SIG-M5 treated with dmso at 0.1 percent for 504 hours (cell line): ENCODE measurements around the gene DDI1.

Source experiments
- DNase-seq: peaks from one replicate; lab custom pipeline; 2025; ENCODE audit not compliant: unreplicated experiment; lab: John Stamatoyannopoulos, UW

The DDI1 gene

GRCh38 chr11:104036588-104036987, at the start of gene DDI1:
DDI1 (plus strand) TSS chr11:104036640; CDS start chr11:104036823, 183 bp downstream.
- no peak for DNase-seq

- no peak for DNase-seq
Measured at GRCh38 chr11:103987629-103988594, 48.5 kb upstream of the DDI1 start.

DNA sequence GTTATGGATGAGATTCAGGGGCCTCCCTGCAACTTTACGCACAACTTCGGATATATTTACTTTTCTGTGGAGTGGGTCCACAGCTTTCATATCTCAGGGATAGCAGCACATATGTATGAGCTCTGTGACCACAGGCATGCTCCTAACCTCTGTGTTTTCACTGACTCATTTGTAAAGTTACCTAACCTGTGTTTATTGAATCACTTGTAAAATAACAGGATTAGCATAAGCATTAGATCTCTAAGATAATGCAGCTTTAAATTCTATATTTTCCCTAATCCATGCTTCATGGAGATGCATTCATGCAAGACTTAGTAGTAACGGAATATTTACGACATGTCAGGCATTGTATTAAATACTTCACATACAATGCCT, 47.9 kb upstream of the DDI1 start:
- DNase-seq, result no peak

- DNase-seq, result no peak
Measured at GRCh38 chr11:103993507-103993906, 42.9 kb upstream of the DDI1 start.

- no peak for DNase-seq
Measured at GRCh38 chr11:103994094-103994493, 42.3 kb upstream of the DDI1 start.

DNA sequence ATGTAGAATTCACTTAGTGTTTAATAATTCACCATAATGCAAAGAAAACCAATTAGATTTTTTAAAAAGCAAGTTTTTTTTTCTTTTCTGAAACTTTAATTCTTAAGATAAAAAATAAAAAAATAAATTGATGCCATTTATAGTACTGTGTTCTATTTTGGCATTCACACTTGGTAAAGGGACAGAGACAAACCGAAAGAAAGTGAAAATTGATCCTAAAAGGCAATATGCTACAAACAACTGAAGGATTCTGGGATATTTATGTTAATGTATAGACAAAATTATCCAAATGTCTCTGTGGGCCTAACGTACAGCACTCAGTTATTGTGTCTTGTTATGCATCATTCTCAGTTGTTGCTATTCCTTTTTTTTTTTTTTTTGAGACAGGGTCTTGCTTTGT, 41.9 kb upstream of the DDI1 start:
- DNase-seq, result no peak

GRCh38 chr11:103995896-103996295, 40.5 kb upstream of the DDI1 start:
- no peak for DNase-seq

GRCh38 chr11:103997082-103997481, 39.4 kb upstream of the DDI1 start:
- no peak for DNase-seq

GRCh38 chr11:103998826-103999508, 37.5 kb upstream of the DDI1 start:
- no peak for DNase-seq

- no peak for DNase-seq
Measured at GRCh38 chr11:104000798-104001197, 35.6 kb upstream of the DDI1 start.

DNA sequence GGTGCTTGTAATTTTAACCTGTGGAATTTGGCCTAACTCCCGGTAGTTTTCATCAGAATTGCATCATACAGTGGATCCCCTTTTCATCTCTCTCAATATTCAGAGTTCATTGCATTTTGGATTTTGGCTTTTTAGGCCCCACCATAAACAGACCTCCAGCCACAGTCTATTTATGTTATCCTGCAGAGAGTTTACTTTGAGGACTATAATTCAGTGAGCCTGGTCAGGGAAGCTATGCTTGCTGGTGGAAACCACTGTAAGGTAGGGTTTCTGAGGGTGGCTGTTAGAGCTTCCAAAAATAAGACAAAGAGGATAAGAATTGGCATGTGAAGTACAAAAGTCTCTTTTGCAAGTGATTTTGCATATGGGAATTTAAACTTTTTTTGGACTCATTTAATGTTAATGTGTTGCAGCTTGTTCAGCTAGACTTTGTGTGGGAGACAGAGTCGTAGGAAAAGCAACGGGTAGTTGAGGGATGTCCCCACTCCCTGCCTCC, 34.8 kb upstream of the DDI1 start:
- no peak for DNase-seq

GRCh38 chr11:104003491-104003890, 32.9 kb upstream of the DDI1 start:
- no peak for DNase-seq

- no peak for DNase-seq
Measured at GRCh38 chr11:104005234-104005855, 31.1 kb upstream of the DDI1 start.

- DNase-seq, result no peak
Measured at GRCh38 chr11:104009744-104010143, 26.7 kb upstream of the DDI1 start.

DNA sequence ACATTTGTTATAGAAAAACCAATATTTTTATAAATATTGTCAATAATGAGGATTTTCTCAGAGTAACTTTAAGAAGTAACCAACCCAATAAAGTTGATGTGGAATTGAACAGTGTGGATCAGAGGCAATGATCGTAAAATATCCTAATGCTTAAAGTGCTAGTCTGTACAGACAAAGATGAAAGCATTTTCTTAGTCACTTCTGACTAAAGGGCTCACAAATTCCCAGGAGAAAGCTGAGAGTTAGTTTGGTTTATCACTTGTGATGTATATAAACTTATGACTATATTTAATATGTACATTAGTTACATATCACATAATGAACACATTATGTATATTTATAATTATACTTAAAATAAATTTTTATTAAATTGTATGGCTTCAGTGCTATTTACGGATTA, 25.4 kb upstream of the DDI1 start:
- no peak for DNase-seq

GRCh38 chr11:104015649-104016415, 20.6 kb upstream of the DDI1 start:
- DNase-seq, result no peak

DNA sequence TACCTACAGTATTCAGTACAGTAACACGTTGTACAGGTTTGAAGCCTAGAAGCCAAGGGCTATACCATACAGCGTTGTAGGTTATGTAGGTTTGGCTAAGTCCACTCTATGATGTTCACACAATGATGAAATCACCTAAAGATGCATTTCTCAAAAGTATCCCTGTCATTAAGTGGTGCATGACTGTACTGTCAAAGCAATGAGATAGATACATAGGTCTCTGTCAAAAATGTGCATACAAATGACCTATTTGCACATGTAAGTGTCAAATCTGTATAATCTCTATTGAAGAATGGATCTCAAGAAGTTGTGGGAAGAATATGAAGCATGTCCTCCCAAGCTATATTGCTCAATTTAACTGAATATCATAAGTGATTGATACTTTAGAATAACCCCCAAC, 11.9 kb upstream of the DDI1 start:
- no peak for DNase-seq

DNA sequence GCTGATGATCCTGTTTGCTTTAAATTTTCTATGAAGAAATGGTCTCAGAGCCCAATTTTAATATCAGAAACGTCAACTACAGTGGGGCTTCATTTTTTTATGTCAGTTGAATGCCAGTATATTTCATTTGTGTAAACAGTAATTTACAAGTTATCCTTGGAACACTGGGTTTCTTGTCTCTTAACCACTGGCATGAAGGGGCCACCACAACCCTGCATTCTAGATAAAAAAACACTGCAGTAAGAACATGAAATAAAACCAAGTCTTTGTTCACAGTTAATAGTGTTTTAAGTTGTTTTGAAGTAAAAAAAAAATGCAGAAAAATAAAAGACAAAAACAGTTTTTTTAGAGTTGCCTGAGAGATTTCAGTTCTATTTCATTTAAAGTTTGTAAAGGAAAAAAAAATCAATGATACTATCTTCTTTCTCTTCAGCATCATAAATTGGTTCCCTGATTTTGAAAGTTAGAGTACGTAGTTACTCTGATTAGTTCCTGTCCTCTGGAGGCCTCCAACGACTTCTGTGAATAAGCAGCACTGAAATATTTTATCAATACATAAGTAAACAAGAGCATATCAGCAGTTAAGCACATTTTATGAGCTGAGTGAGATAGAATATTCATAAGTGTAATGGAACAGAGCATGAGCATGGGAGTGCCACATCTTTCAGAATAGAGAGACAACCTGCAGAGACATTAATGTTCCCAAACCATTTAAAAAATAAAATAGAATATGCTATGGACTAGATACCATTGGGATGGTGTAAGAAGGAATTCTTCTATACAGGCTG, 7.8 kb upstream of the DDI1 start:
- no peak for DNase-seq

GRCh38 chr11:104033134-104033533, 3.3 kb upstream of the DDI1 start:
- no peak for DNase-seq

DNA sequence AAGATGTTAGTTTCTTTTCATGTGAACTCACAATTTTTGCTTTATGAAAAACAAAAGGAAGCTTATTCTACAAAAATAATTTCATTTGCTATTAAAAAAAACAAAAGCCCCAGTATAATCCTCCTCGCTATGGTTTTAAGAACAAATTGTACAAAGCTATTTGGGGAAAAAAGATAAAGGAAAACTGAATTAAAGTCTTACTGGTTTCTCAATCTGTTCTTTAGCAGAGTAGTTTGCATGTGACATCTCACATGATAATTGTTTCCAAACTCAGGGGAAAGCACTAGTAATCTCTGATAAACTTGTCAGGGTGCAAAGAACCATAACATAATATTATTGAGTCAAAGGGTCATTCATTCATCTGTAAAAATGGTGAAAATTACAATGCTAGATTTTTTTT, 2.9 kb upstream of the DDI1 start:
- DNase-seq, result no peak
